ENCODE measurements around the gene SAMM50. TPM values are rescaled to one million over a fixed set of nuclear protein-coding genes. Genes with fewer than 3 reads are reported as not detected.

The SAMM50 gene
- total and polyA plus RNA-seq, 4 donors, result 19.2 to 30.1 (median 26.0) TPM

GRCh38 chr22:43944670-43945430 lies 10.4 kb upstream of the SAMM50 start:
- DNase-seq (ENCODE audit: low spot score), result no peak
- TF ChIP-seq NR2F2 (IDR thresholded peaks at IDR 0.05) (no peak), JUND (IDR thresholded peaks at IDR 0.05) (no peak), ATF3 (IDR thresholded peaks at IDR 0.05) (no peak), FOXA2 (IDR thresholded peaks at IDR 0.05) (no peak), FOXA1 (IDR thresholded peaks at IDR 0.05) (no peak), HNF4G (IDR thresholded peaks at IDR 0.05) (no peak), RAD21 (IDR thresholded peaks at IDR 0.05) (no peak), EGR1 (IDR thresholded peaks at IDR 0.05; ENCODE audit: low read depth in 2 of 2) (no peak), HNF4A (conservative IDR thresholded peaks at IDR 0.05) (no peak), GABPA (IDR thresholded peaks at IDR 0.05 in 1 of 2, conservative IDR thresholded peaks at IDR 0.05 in 1 of 2) (no peak)
- TF ChIP-seq, protein P1, sequence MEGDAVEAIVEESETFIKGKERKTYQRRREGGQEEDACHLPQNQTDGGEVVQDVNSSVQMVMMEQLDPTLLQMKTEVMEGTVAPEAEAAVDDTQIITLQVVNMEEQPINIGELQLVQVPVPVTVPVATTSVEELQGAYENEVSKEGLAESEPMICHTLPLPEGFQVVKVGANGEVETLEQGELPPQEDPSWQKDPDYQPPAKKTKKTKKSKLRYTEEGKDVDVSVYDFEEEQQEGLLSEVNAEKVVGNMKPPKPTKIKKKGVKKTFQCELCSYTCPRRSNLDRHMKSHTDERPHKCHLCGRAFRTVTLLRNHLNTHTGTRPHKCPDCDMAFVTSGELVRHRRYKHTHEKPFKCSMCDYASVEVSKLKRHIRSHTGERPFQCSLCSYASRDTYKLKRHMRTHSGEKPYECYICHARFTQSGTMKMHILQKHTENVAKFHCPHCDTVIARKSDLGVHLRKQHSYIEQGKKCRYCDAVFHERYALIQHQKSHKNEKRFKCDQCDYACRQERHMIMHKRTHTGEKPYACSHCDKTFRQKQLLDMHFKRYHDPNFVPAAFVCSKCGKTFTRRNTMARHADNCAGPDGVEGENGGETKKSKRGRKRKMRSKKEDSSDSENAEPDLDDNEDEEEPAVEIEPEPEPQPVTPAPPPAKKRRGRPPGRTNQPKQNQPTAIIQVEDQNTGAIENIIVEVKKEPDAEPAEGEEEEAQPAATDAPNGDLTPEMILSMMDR (IDR thresholded peaks at IDR 0.05; ENCODE audit: low read depth, low read length, missing input control), result no peak
- WGBS, result 84% methylated on average over 20 of the region's 20 CpGs
- Histone ChIP-seq H3K36me3 (ENCODE audit: control insufficient read depth in 4 of 4, insufficient read depth in 3 of 4, low read depth in 1 of 4, low read length in 3 of 4) (peaks cover 7 to 60% (median 50%) of the 10 kb centered on the region in 4 donors), H3K27ac (ENCODE audit: low read depth in 1 of 2, low read length in 2 of 2) (no peak overlapping the region), H3K9me3 (ENCODE audit: control insufficient read depth in 4 of 4, low read length in 3 of 4) (no peaks in the 10 kb centered on the region), H3K27me3 (ENCODE audit: control insufficient read depth in 4 of 4, insufficient read depth in 4 of 4, low read length in 3 of 4) (no peaks in the 10 kb centered on the region), H3K4me3 (ENCODE audit: low read depth in 1 of 3, low read length in 3 of 3) (no peak overlapping the region), H3K9ac (ENCODE audit: low read depth in 1 of 2, low read length in 2 of 2) (no peak overlapping the region), H3K4me1 (ENCODE audit: control insufficient read depth in 4 of 4, insufficient read depth in 4 of 4, low read length in 3 of 4) (peaks cover 0 to 3% (median 0%) of the 10 kb centered on the region in 4 donors)

- Histone ChIP-seq H3K4me3 (ENCODE audit: low read depth in 1 of 3, low read length in 3 of 3) (no peak overlapping the region), H3K9ac (ENCODE audit: low read depth in 1 of 2, low read length in 2 of 2) (no peak overlapping the region), H3K27ac (ENCODE audit: low read depth in 1 of 2, low read length in 2 of 2) (no peak overlapping the region), H3K4me1 (ENCODE audit: control insufficient read depth in 4 of 4, insufficient read depth in 4 of 4, low read length in 3 of 4) (peaks cover 0 to 3% (median 0%) of the 10 kb centered on the region in 4 donors), H3K27me3 (ENCODE audit: control insufficient read depth in 4 of 4, insufficient read depth in 4 of 4, low read length in 3 of 4) (no peaks in the 10 kb centered on the region), H3K9me3 (ENCODE audit: control insufficient read depth in 4 of 4, low read length in 3 of 4) (no peaks in the 10 kb centered on the region), H3K36me3 (ENCODE audit: control insufficient read depth in 4 of 4, insufficient read depth in 3 of 4, low read depth in 1 of 4, low read length in 3 of 4) (peaks cover 5 to 53% (median 44%) of the 10 kb centered on the region in 4 donors)
- WGBS, result 51% methylated on average over 12 of the region's 12 CpGs
- TF ChIP-seq FOXA1 (IDR thresholded peaks at IDR 0.05), result no peak
- TF ChIP-seq TAF1 (conservative IDR thresholded peaks at IDR 0.05), result no peak
- TF ChIP-seq RAD21 (IDR thresholded peaks at IDR 0.05), result peak; percentile 60 to 76
- TF ChIP-seq, protein P1 (IDR thresholded peaks at IDR 0.05; ENCODE audit: low read depth, low read length, missing input control), result peak; percentile 61
- TF ChIP-seq FOXA2 (IDR thresholded peaks at IDR 0.05), result no peak
- TF ChIP-seq YY1 (IDR thresholded peaks at IDR 0.05), result no peak
- no peak for TF ChIP-seq EGR1 (IDR thresholded peaks at IDR 0.05; ENCODE audit: low read depth in 2 of 2)
- no peak for TF ChIP-seq HNF4A (conservative IDR thresholded peaks at IDR 0.05)
- DNase-seq (ENCODE audit: low spot score), result peak; percentile 84
These were observed 9.4 kb upstream of the SAMM50 start for GRCh38 chr22:43945632-43946383.

Data from liver (tissue), 9 donors.